Measurements from ENCODE around the gene RELL1. TPM values are rescaled to one million over a fixed set of nuclear protein-coding genes. Genes with fewer than 3 reads are reported as not detected.

The RELL1 gene
- total and polyA plus RNA-seq, 3 donors from 2014 or later, result 3.1 to 20.4 (median 10.2) TPM

DNA sequence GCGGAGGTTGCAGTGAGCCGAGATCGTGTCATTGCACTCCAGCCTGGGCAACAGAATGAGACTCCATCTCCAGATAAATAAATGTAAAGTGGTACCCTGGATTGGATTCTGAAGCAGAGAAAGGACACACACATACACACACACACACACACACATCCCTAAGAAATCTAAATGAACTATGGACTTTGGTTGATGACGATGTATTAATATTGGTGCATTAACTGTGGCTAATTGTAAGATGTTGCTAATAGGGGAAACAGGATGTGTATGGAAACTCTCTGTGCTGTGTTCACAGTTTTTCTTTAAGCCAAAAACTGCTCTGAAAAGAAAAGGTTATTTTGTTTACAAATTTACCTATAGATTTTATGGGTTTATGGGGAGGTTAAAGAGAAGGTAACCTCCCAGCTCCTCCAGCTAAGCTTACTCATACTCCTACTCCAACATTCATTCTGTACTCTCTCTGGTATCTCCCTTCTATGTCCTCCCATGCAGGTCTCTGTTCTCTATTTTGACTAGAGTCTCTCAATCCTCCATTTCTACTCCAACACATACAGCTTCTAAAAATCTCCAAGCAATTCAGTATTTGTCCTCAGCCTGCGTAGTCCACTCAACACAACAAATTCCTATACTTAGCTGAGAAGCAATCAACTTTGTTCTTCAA, 46.5 kb upstream of the RELL1 start:
- no peaks in the 10 kb centered on the region for H3K4me1 ChIP-seq
- H3K4me3 ChIP-seq, result no peak overlapping the region
- no peaks in the 10 kb centered on the region for H3K27me3 ChIP-seq
- H3K9me3 ChIP-seq, result no peaks in the 10 kb centered on the region
- no peak for DNase-seq
- no peak overlapping the region for H3K27ac ChIP-seq
- TF ChIP-seq POLR2A (IDR thresholded peaks at IDR 0.05), result no peak
- TF ChIP-seq, protein P1, sequence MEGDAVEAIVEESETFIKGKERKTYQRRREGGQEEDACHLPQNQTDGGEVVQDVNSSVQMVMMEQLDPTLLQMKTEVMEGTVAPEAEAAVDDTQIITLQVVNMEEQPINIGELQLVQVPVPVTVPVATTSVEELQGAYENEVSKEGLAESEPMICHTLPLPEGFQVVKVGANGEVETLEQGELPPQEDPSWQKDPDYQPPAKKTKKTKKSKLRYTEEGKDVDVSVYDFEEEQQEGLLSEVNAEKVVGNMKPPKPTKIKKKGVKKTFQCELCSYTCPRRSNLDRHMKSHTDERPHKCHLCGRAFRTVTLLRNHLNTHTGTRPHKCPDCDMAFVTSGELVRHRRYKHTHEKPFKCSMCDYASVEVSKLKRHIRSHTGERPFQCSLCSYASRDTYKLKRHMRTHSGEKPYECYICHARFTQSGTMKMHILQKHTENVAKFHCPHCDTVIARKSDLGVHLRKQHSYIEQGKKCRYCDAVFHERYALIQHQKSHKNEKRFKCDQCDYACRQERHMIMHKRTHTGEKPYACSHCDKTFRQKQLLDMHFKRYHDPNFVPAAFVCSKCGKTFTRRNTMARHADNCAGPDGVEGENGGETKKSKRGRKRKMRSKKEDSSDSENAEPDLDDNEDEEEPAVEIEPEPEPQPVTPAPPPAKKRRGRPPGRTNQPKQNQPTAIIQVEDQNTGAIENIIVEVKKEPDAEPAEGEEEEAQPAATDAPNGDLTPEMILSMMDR (IDR thresholded peaks at IDR 0.05), result no peak
- H3K36me3 ChIP-seq (ENCODE audit: low read depth, missing control alignments), result no peaks in the 10 kb centered on the region
- intact Hi-C loops (cut with DNase I; ENCODE audit: low total_unique reads), result no loop called here
- 93 to 97% methylated on average over 5 of the region's 5 CpGs for WGBS, 2 donors

DNA sequence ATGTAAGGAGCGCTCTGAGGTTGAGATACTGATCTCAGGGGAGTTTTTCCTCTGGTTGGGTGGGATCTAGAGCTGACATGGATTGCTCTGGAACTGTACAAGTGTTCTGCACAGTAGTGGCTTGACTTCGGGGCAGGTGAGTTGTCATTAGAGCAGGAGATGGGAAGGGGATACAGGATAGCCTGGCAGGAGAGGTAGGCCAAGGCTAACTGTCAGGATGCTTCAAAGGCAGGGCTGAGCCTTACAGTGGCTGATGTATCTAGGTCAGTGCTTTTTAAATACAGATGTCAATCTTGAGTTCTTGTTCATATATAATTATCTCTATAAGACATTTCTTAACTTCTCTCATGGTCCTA, 43.5 kb upstream of the RELL1 start:
- H3K27ac ChIP-seq, result no peak overlapping the region
- 46 to 87% methylated on average over 2 of the region's 2 CpGs for WGBS, 2 donors
- TF ChIP-seq POLR2A (IDR thresholded peaks at IDR 0.05), result no peak
- TF ChIP-seq, protein P1 (IDR thresholded peaks at IDR 0.05), result no peak
- no peaks in the 10 kb centered on the region for H3K4me1 ChIP-seq
- no peak overlapping the region for H3K4me3 ChIP-seq
- intact Hi-C loops (cut with DNase I; ENCODE audit: low total_unique reads), result no loop called here
- H3K27me3 ChIP-seq, result no peaks in the 10 kb centered on the region
- H3K36me3 ChIP-seq (ENCODE audit: low read depth, missing control alignments), result no peaks in the 10 kb centered on the region
- H3K9me3 ChIP-seq, result no peaks in the 10 kb centered on the region
- DNase-seq, result no peak

DNA sequence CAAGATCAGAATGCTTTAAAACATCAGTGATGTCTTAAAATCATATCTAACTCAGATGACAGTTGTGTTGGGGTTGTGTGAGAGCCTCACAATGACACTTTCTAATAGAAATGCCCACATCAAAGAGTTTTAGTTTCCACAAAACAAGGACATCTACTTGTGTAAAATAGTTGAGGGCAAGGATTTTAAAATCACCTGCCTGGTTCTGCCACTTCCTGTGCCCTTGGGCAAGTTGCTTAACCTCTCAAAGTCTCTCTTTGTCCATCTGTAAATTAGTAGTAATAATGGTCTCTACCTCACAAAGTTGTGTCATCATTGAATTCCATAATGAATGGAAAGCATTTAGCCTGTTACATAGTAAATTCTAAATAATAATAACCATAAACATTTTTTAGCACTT, 41.9 kb upstream of the RELL1 start:
- DNase-seq, result no peak
- Histone ChIP-seq H3K4me1 (no peaks in the 10 kb centered on the region), H3K4me3 (no peak overlapping the region), H3K27me3 (no peaks in the 10 kb centered on the region), H3K36me3 (ENCODE audit: low read depth, missing control alignments) (no peaks in the 10 kb centered on the region), H3K27ac (no peak overlapping the region), H3K9me3 (no peaks in the 10 kb centered on the region)
- intact Hi-C loops (cut with DNase I; ENCODE audit: low total_unique reads), result no loop called here
- TF ChIP-seq, protein P1 (IDR thresholded peaks at IDR 0.05), result no peak
- TF ChIP-seq POLR2A (IDR thresholded peaks at IDR 0.05), result no peak

DNA sequence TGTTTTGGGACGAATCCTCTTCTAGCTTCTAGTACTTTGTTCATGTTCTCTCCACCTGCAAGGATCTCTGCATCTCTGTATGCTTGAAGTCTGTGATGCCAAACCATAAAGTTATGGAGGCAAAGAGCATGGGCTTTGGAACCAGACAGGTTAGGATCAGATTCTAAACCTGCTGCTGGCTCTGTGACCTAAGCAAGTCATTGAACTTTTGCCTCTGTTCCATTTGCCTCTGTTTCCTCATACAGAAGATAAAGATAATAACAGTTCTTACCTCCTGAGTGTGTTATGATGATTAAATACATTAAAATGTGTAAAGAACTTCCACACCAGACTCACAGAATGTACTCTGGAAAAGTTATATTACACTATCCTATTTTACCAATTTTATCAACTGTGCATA, 41.5 kb upstream of the RELL1 start:
- Histone ChIP-seq H3K4me1 (no peaks in the 10 kb centered on the region), H3K27me3 (no peaks in the 10 kb centered on the region), H3K36me3 (ENCODE audit: low read depth, missing control alignments) (no peaks in the 10 kb centered on the region), H3K27ac (no peak overlapping the region), H3K4me3 (no peak overlapping the region), H3K9me3 (no peaks in the 10 kb centered on the region)
- DNase-seq, result no peak
- WGBS, 2 donors, result 87 to 97% methylated on average over 1 of the region's 1 CpG
- TF ChIP-seq, protein P1 (IDR thresholded peaks at IDR 0.05), result no peak
- no peak for TF ChIP-seq POLR2A (IDR thresholded peaks at IDR 0.05)
- intact Hi-C loops (cut with DNase I; ENCODE audit: low total_unique reads), result no loop called here

DNA sequence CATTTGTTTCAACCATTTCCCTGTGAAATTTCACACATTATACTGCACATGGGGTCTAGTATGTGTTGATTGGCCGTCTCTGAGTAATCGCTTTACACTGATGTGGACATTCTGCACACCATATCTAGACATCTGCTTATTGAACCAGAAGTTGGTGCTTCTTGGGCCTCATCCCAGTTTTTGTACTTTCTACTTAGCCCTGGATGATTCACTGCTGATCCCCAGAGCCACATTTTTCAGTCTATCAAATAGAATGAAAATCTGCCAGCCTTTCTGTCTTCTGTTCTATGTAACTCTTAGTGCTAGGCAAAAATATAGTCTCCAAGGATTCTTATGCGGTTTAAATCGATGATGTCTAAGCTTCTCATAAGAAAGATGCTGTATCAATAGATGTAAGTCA, 40.5 kb upstream of the RELL1 start:
- TF ChIP-seq, protein P1 (IDR thresholded peaks at IDR 0.05), result no peak
- no peak for TF ChIP-seq POLR2A (IDR thresholded peaks at IDR 0.05)
- no peak for DNase-seq
- H3K27ac ChIP-seq, result no peak overlapping the region
- no peaks in the 10 kb centered on the region for H3K27me3 ChIP-seq
- 93 to 95% methylated on average over 4 of the region's 4 CpGs for WGBS, 2 donors
- no peaks in the 10 kb centered on the region for H3K9me3 ChIP-seq
- H3K36me3 ChIP-seq (ENCODE audit: low read depth, missing control alignments), result no peaks in the 10 kb centered on the region
- no peaks in the 10 kb centered on the region for H3K4me1 ChIP-seq
- H3K4me3 ChIP-seq, result no peak overlapping the region
- intact Hi-C loops (cut with DNase I; ENCODE audit: low total_unique reads), result no loop called here
